ENCODE data around the gene NDUFAF5.

GRCh38 chr20:13840093-13840465, 55.3 kb downstream of the NDUFAF5 start:
- TF ChIP-seq POLR2A (IDR thresholded peaks at IDR 0.05; ENCODE audit: low read depth, low read length) (no peak), TAF1 (IDR thresholded peaks at IDR 0.05; ENCODE audit: low read depth, low read length) (no peak)

All from GM12891 (cell line).